ENCODE measurements around the gene SEMA4D. TPM values are rescaled to one million over a fixed set of nuclear protein-coding genes. Genes with fewer than 3 reads are reported as not detected.

Gene SEMA4D
- total RNA-seq, 1 donor from 2014 or later, result 368 TPM

DNA sequence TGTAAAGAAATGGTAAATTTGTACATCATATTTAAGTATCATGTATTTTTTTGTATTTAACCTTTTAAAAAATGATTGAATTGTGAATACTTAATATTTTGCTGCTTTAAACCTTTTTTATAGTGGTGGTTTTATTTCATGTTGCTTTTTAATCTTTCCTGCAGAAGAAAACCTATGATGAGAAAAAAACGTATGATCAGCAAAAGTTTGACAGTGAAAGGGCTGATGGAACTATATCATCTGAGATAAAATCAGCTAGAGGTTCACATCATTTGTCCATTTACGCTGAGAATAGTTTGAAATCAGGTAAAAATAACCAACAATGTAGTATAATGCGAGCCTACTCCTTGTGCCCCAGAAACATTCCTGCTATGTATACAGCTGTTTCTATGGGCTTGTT, 172.2 kb downstream of the SEMA4D start:
- Mint-ChIP-seq H3K36me3 (ENCODE audit: low read depth) (peaks cover 47% of the 10 kb centered on the region), H3K27me3 (no peaks in the 10 kb centered on the region), H3K27ac (no peak overlapping the region), H3K9me3 (no peaks in the 10 kb centered on the region), H3K4me3 (no peak overlapping the region), H3K4me1 (peaks cover 21% of the 10 kb centered on the region)
- intact Hi-C loops (cut with micrococcal nuclease), result no loop called here
- DNase-seq, result no peak

DNA sequence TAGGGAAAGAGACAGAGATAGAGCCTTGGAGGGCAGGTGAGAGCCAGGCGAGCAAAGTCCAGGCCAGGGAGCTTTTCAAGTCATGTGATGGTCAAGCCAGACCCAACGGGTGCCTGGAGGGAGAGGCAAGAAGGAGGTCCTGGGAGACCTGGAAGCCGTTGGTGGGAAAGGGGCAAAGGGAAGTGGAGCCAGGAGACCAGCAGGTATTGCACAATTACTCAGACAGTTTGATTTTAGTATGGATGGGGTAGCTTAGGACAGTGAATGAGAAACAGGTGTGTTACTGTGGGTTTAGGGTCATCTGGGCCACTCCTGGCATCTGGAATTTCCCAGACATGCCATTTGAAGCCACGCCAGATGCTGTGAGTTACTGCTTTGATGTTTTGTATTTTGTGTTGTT, 174.5 kb downstream of the SEMA4D start:
- Mint-ChIP-seq H3K4me3 (no peak overlapping the region), H3K9me3 (no peaks in the 10 kb centered on the region), H3K4me1 (peaks cover 32% of the 10 kb centered on the region), H3K36me3 (ENCODE audit: low read depth) (peaks cover 44% of the 10 kb centered on the region), H3K27me3 (no peaks in the 10 kb centered on the region), H3K27ac (no peak overlapping the region)
- peak; percentile 54 for DNase-seq
- intact Hi-C loops (cut with micrococcal nuclease), result no loop called here

DNA sequence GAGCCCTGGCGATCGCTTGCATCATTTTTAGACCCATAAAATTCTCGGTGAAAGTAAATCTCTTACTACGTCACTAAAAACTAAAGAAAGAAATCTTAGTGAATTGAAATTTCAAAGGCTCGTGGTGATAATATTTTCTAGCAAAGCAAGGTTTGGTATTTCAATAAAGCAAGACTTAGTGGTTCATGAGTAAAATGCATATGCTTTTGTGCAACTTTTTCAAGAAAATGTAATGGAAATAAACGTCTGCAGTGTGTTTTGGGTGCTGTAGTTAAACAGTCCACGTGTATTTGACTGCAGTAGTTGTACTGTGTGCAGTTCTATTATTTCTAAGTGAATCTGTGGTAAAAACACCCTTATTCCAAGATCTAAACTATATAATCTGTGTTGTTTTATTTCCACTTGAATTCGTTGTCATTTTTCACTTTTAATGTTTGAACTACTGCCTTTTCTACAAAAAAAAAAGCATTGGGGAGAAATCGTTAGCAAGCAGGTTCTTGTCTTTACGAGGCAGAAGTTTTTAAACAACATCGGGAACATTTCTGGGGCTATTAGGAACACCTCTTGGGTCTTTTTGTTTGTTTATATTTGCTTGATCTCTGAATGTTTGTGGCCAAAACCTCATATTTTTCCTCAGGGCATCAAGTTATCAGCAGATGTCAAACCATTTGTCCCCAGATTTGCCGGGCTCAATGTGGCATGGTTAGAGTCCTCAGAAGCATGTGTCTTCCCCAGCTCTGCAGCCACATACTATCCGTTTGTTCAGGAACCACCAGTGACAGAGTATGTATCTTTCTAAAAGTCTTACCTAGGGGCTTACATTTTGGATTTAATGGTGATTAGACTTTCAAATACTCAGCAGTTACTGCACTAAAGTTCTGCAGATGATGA, 178.7 kb downstream of the SEMA4D start:
- intact Hi-C loops (cut with micrococcal nuclease), result loop anchor here (1.0 to 10.0 kb wide), 9 partner anchors 22 to 426 kb away; partner anchors contain the start of gene SEMA4D
- H3K4me1 Mint-ChIP-seq, result peaks cover 59% of the 10 kb centered on the region
- peak overlapping the region; percentile 99 for H3K27ac Mint-ChIP-seq
- peak overlapping the region; percentile 95 for H3K4me3 Mint-ChIP-seq
- peaks cover 69% of the 10 kb centered on the region for H3K36me3 Mint-ChIP-seq (ENCODE audit: low read depth)
- peak; percentile 65 for DNase-seq
- H3K27me3 Mint-ChIP-seq, result no peaks in the 10 kb centered on the region
- H3K9me3 Mint-ChIP-seq, result no peaks in the 10 kb centered on the region

- DNase-seq, result peak; percentile 98
- peak within 1 kb of the TSS; percentile 99 for H3K27ac Mint-ChIP-seq
- H3K36me3 Mint-ChIP-seq (ENCODE audit: low read depth), result peaks cover 75% of the 10 kb centered on the region
- peaks cover 66% of the 10 kb centered on the region for H3K4me1 Mint-ChIP-seq
- intact Hi-C loops (cut with micrococcal nuclease), result loop anchor here (1.0 to 10.0 kb wide), 11 partner anchors 8 to 426 kb away; partner anchors contain the start of gene SEMA4D
- no peaks in the 10 kb centered on the region for H3K9me3 Mint-ChIP-seq
- no peaks in the 10 kb centered on the region for H3K27me3 Mint-ChIP-seq
- H3K4me3 Mint-ChIP-seq, result peak within 1 kb of the TSS; percentile 95
Measured at GRCh38 chr9:89318123-89319014, 179.5 kb downstream of the SEMA4D start, which contains the start of gene SECISBP2. TSS of gene SECISBP2 (plus strand) at chr9:89318500. CDS start at chr9:89318577, 77 bp downstream.

- H3K36me3 Mint-ChIP-seq (ENCODE audit: low read depth), result peaks cover 74% of the 10 kb centered on the region
- intact Hi-C loops (cut with micrococcal nuclease), result loop anchor here (10.0 kb wide), 4 partner anchors 148 to 428 kb away; no protein-coding TSS in a partner anchor
- no peaks in the 10 kb centered on the region for H3K9me3 Mint-ChIP-seq
- H3K4me3 Mint-ChIP-seq, result peak overlapping the region; percentile 95
- no peaks in the 10 kb centered on the region for H3K27me3 Mint-ChIP-seq
- DNase-seq, result peak; percentile 63
- H3K4me1 Mint-ChIP-seq, result peaks cover 62% of the 10 kb centered on the region
- peak overlapping the region; percentile 99 for H3K27ac Mint-ChIP-seq
Measured at GRCh38 chr9:89317282-89317681, 180.6 kb downstream of the SEMA4D start.

DNA sequence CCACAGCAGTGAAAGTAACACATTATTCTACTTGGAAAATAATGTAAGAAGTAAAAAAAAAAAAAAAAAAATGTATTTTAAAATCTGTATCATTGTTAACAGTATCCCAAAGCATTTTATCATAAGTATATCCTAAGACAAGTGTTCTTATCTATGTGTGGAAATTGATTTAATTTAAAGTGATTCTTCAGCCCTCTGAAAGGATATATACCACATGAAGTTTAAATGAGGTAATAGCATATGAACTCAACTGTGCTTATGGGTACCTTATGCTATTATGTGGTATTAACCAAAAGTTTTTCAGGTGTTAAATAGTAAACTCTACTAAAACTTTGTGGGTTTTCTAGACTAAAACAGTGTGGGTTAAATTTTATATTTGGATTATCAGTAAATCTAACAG, 182.4 kb downstream of the SEMA4D start:
- no peak for DNase-seq

GRCh38 chr9:89314955-89315354, 183.0 kb downstream of the SEMA4D start:
- peaks cover 69% of the 10 kb centered on the region for H3K36me3 Mint-ChIP-seq (ENCODE audit: low read depth)
- H3K27ac Mint-ChIP-seq, result peak overlapping the region; percentile 73
- intact Hi-C loops (cut with micrococcal nuclease), result loop anchor here (10.0 kb wide), 4 partner anchors 150 to 430 kb away; no protein-coding TSS in a partner anchor
- H3K9me3 Mint-ChIP-seq, result no peaks in the 10 kb centered on the region
- peaks cover 4% of the 10 kb centered on the region for H3K27me3 Mint-ChIP-seq
- DNase-seq, result peak; percentile 51
- H3K4me3 Mint-ChIP-seq, result peak overlapping the region; percentile 94
- H3K4me1 Mint-ChIP-seq, result peaks cover 51% of the 10 kb centered on the region

More for the DNA sequence above, 182.4 kb downstream of the SEMA4D start:
- H3K4me1 Mint-ChIP-seq, result peaks cover 53% of the 10 kb centered on the region
- H3K4me3 Mint-ChIP-seq, result no peak overlapping the region
- H3K36me3 Mint-ChIP-seq (ENCODE audit: low read depth), result peaks cover 71% of the 10 kb centered on the region
- H3K27me3 Mint-ChIP-seq, result peaks cover 4% of the 10 kb centered on the region
- H3K27ac Mint-ChIP-seq, result peak overlapping the region; percentile 73
- intact Hi-C loops (cut with micrococcal nuclease), result loop anchor here (10.0 kb wide), 4 partner anchors 149 to 429 kb away; no protein-coding TSS in a partner anchor
- no peaks in the 10 kb centered on the region for H3K9me3 Mint-ChIP-seq

DNA sequence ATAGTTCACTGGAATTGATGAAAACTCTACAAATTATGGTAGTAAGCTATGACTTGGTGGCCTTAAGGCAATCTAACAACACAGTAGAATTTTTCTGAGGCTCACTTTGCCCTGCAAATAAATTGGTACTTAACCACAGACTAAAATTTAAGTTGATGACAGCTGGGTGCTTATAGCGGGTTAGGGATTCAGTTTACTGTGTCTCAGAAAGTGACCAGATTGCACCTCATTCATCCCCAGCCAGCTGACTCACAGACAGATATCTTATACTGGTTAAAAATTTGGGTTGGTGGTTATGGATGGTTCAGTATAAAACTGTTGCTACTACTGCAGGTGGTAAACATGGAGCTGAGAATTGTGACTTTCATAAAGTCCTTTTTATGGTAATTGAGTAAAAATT, 184.1 kb downstream of the SEMA4D start:
- H3K9me3 Mint-ChIP-seq, result no peaks in the 10 kb centered on the region
- peak; percentile 60 for DNase-seq
- peak overlapping the region; percentile 73 for H3K27ac Mint-ChIP-seq
- peak overlapping the region; percentile 94 for H3K4me3 Mint-ChIP-seq
- peaks cover 4% of the 10 kb centered on the region for H3K27me3 Mint-ChIP-seq
- intact Hi-C loops (cut with micrococcal nuclease), result loop anchor here (10.0 kb wide), 4 partner anchors 151 to 431 kb away; no protein-coding TSS in a partner anchor
- peaks cover 59% of the 10 kb centered on the region for H3K36me3 Mint-ChIP-seq (ENCODE audit: low read depth)
- peaks cover 45% of the 10 kb centered on the region for H3K4me1 Mint-ChIP-seq

- DNase-seq, result peak; percentile 78
- H3K4me1 Mint-ChIP-seq, result peaks cover 38% of the 10 kb centered on the region
Measured at GRCh38 chr9:89312222-89312571, 185.7 kb downstream of the SEMA4D start.

GRCh38 chr9:89311346-89312221, 186.3 kb downstream of the SEMA4D start:
- intact Hi-C loops (cut with micrococcal nuclease), result loop anchor here (10.0 kb wide), 4 partner anchors 153 to 433 kb away; no protein-coding TSS in a partner anchor
- H3K27ac Mint-ChIP-seq, result peak overlapping the region; percentile 100
- DNase-seq, result no peak
- H3K9me3 Mint-ChIP-seq, result no peaks in the 10 kb centered on the region
- H3K36me3 Mint-ChIP-seq (ENCODE audit: low read depth), result peaks cover 51% of the 10 kb centered on the region
- H3K27me3 Mint-ChIP-seq, result peaks cover 4% of the 10 kb centered on the region
- H3K4me3 Mint-ChIP-seq, result peak overlapping the region; percentile 94
- H3K4me1 Mint-ChIP-seq, result peaks cover 33% of the 10 kb centered on the region

More at GRCh38 chr9:89312222-89312571, 185.7 kb downstream of the SEMA4D start:
- Mint-ChIP-seq H3K9me3 (no peaks in the 10 kb centered on the region), H3K4me3 (peak overlapping the region; percentile 94), H3K27ac (peak overlapping the region; percentile 63), H3K36me3 (ENCODE audit: low read depth) (peaks cover 57% of the 10 kb centered on the region), H3K27me3 (peaks cover 4% of the 10 kb centered on the region)
- intact Hi-C loops (cut with micrococcal nuclease), result loop anchor here (10.0 kb wide), 4 partner anchors 153 to 433 kb away; no protein-coding TSS in a partner anchor

All from activated CD4-positive, alpha-beta T cell treated with anti-CD3 and anti-CD28 coated beads, Interleukin-2, amount 10 ng/mL, durations not matched to agents 24 days and 14 days (primary cell).